Neural progenitor cell (in vitro differentiated cells): ENCODE measurements around the gene AUTS2. TPM values are rescaled to one million over a fixed set of nuclear protein-coding genes. Genes with fewer than 3 reads are reported as not detected.

ENCODE experiments used
- DNase-seq: peaks from one replicate; pipeline ENCODE4 v3.0.0-alpha.2; 2016; ENCODE audit warnings: low spot score
- H2AFZ ChIP-seq: fragments of 200-600 bp; sonication (generic); replicated peaks from 2 replicates; pipeline ENCODE4 v1.6.1; 2016; ENCODE audit warnings: antibody characterized with exemption
- H3F3A ChIP-seq: fragments of 200-600 bp; sonication (generic); 2 replicates; pipeline ENCODE4 v1.6.1; 2016; ENCODE audit warnings: antibody characterized with exemption, low read depth
- H3K27ac ChIP-seq: fragments of 200-600 bp; sonication (generic); 2 replicates; pipeline ENCODE4 v1.5.1; 2016; ENCODE audit warnings: mild to moderate bottlenecking
- H3K27me3 ChIP-seq: fragments of 200-600 bp; sonication (generic); 2 replicates; pipeline ENCODE4 v1.6.1; 2016; ENCODE audit warnings: mild to moderate bottlenecking, moderate library complexity
- H3K36me3 ChIP-seq: fragments of 200-600 bp; sonication (generic); 2 replicates; pipeline ENCODE4 v1.5.1; 2016
- H3K4me1 ChIP-seq: fragments of 200-600 bp; sonication (generic); 2 replicates; pipeline ENCODE4 v1.6.1; 2016; ENCODE audit warnings: mixed run types
- H3K4me2 ChIP-seq: fragments of 200-600 bp; sonication (generic); 2 replicates; pipeline ENCODE4 v1.6.1; 2016
- H3K4me3 ChIP-seq: fragments of 200-600 bp; sonication (generic); 2 replicates; pipeline ENCODE4 v1.5.1; 2016
- H3K79me2 ChIP-seq: fragments of 200-600 bp; sonication (generic); 2 replicates; pipeline ENCODE4 v1.6.1; 2016; ENCODE audit warnings: low read depth
- H3K9ac ChIP-seq: fragments of 200-600 bp; sonication (generic); 2 replicates; pipeline ENCODE4 v1.6.1; 2016
- H3K9me3 ChIP-seq: fragments of 200-600 bp; sonication (generic); 2 replicates; pipeline ENCODE4 v1.5.1; 2016; ENCODE audit warnings: low read depth
- H4K20me1 ChIP-seq: fragments of 200-600 bp; sonication (generic); 2 replicates; pipeline ENCODE4 v1.6.1; 2016; ENCODE audit warnings: low read depth
- H3K27ac Mint-ChIP-seq: 3 replicates; pipeline ENCODE4 v1.8.0; 2021; ENCODE audit warnings: mixed read lengths
- H3K27me3 Mint-ChIP-seq: 2 replicates; pipeline ENCODE4 v1.8.0; 2022; ENCODE audit warnings: low read depth, mild to moderate bottlenecking, inconsistent platforms, moderate library complexity, mixed read lengths; ENCODE audit not compliant: insufficient read depth
- H3K36me3 Mint-ChIP-seq: 3 replicates; pipeline ENCODE4 v1.8.0; 2021; ENCODE audit warnings: mixed read lengths
- H3K4me1 Mint-ChIP-seq: 3 replicates; pipeline ENCODE4 v1.8.0; 2021; ENCODE audit warnings: mixed read lengths
- H3K4me3 Mint-ChIP-seq: 3 replicates; pipeline ENCODE4 v1.8.0; 2021; ENCODE audit warnings: mild to moderate bottlenecking, moderate library complexity, mixed read lengths
- H3K9me3 Mint-ChIP-seq: 3 replicates; pipeline ENCODE4 v1.8.0; 2020; ENCODE audit warnings: mixed read lengths
- EZH2 ChIP-seq: fragments of 200-600 bp; sonication (generic); IDR thresholded peaks from 2 replicates; pipeline ENCODE4 v1.6.1; 2017; ENCODE audit warnings: antibody characterized with exemption, mild to moderate bottlenecking, moderate library complexity
- EZH2phosphoT487 ChIP-seq: fragments of 200-600 bp; sonication (generic); IDR thresholded peaks from 2 replicates; pipeline ENCODE4 v1.6.1; 2017; ENCODE audit warnings: antibody characterized with exemption
- small RNA-seq: library from RNA; depleted of rRNA; stranded (forward); fragments of <200 nt; gene quantifications from one replicate; pipeline ENCODE3, GENCODE V24; 2015
- total RNA-seq: library from RNA; depleted of rRNA; stranded (reverse); fragments of >200 nt; gene quantifications from 2 replicates; pipeline ENCODE4 v1.2.3, GENCODE V29; 2015; ENCODE audit warnings: low replicate concordance
- TF ChIP-seq, protein P1 (sequence below): fragments of 200-600 bp; sonication (generic); IDR thresholded peaks from 2 replicates; pipeline ENCODE4 v1.5.1; 2017; ENCODE audit warnings: antibody characterized with exemption, mild to moderate bottlenecking

Gene AUTS2
- total RNA-seq, 1 donor from 2014 or later: 50.0 TPM

- TF ChIP-seq EZH2phosphoT487 (no peak), EZH2 (no peak)
- TF ChIP-seq, protein P1, sequence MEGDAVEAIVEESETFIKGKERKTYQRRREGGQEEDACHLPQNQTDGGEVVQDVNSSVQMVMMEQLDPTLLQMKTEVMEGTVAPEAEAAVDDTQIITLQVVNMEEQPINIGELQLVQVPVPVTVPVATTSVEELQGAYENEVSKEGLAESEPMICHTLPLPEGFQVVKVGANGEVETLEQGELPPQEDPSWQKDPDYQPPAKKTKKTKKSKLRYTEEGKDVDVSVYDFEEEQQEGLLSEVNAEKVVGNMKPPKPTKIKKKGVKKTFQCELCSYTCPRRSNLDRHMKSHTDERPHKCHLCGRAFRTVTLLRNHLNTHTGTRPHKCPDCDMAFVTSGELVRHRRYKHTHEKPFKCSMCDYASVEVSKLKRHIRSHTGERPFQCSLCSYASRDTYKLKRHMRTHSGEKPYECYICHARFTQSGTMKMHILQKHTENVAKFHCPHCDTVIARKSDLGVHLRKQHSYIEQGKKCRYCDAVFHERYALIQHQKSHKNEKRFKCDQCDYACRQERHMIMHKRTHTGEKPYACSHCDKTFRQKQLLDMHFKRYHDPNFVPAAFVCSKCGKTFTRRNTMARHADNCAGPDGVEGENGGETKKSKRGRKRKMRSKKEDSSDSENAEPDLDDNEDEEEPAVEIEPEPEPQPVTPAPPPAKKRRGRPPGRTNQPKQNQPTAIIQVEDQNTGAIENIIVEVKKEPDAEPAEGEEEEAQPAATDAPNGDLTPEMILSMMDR: no peak
- no peak overlapping the region for H3K4me2 ChIP-seq
- no peaks in the 10 kb centered on the region for H3K36me3 ChIP-seq
- H3K4me3 ChIP-seq: no peak overlapping the region
- no peak overlapping the region for H3K9ac ChIP-seq
- no peaks in the 10 kb centered on the region for H3K27me3 ChIP-seq
- Mint-ChIP-seq H3K36me3 (no peaks in the 10 kb centered on the region), H3K4me1 (no peaks in the 10 kb centered on the region), H3K9me3 (peaks cover 25% of the 10 kb centered on the region), H3K4me3 (no peak overlapping the region), H3K27ac (no peak overlapping the region), H3K27me3 (no peaks in the 10 kb centered on the region)
- no peaks in the 10 kb centered on the region for H4K20me1 ChIP-seq
- no peaks in the 10 kb centered on the region for H3K9me3 ChIP-seq
- no peak overlapping the region for H3K27ac ChIP-seq
- no peak for DNase-seq
- H3K4me1 ChIP-seq: peaks cover 4% of the 10 kb centered on the region
- H3F3A ChIP-seq: peaks cover 4% of the 10 kb centered on the region
- peak overlapping the region; percentile 32 for H2AFZ ChIP-seq
- H3K79me2 ChIP-seq: no peaks in the 10 kb centered on the region
Measured at GRCh38 chr7:70836946-70837345, 1238.7 kb downstream of the AUTS2 start.

- no peak for DNase-seq
Measured at GRCh38 chr7:70837589-70837988, 1239.3 kb downstream of the AUTS2 start.

DNA sequence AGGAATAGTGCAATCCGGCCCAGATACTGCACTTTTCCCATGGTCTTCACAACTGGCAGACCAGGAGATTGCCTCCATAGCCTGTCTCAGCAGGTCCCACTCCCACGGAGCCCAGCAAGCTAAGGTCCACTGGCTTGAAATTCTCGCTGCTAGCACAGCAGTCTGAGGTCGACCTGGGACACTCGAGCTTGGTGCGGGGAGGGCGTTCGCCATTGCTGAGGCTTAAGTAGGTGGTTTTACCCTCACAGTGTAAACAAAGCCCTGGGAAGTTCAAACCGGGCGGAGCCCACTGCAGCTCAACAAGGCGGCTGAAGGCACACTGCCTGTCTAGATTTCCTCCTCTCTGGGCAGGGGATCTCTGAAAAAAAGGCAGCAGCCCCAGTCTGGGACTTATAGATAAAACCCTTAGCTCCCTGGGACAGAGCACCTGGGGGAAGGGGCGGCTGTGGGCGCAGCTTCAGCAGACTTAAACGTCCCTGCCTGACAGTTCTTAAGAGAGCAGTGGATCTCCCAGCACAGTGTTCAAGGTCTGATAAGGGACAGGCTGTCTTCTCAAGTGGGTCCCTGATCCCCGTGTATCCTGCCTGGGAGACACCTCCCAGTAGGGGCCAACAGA is 1240.1 kb downstream of the AUTS2 start:
- no peaks in the 10 kb centered on the region for H3K36me3 Mint-ChIP-seq

More at GRCh38 chr7:70837589-70837988, 1239.3 kb downstream of the AUTS2 start:
- Mint-ChIP-seq H3K4me3 (no peak overlapping the region), H3K27ac (no peak overlapping the region), H3K36me3 (no peaks in the 10 kb centered on the region), H3K9me3 (peaks cover 31% of the 10 kb centered on the region), H3K27me3 (no peaks in the 10 kb centered on the region), H3K4me1 (no peaks in the 10 kb centered on the region)
- Histone ChIP-seq H3K9me3 (no peaks in the 10 kb centered on the region), H3K9ac (no peak overlapping the region), H2AFZ (peak overlapping the region; percentile 57), H3K27me3 (no peaks in the 10 kb centered on the region), H3K4me3 (no peak overlapping the region), H4K20me1 (no peaks in the 10 kb centered on the region), H3F3A (peaks cover 4% of the 10 kb centered on the region), H3K4me1 (peaks cover 4% of the 10 kb centered on the region), H3K79me2 (no peaks in the 10 kb centered on the region), H3K27ac (no peak overlapping the region), H3K36me3 (no peaks in the 10 kb centered on the region), H3K4me2 (no peak overlapping the region)
- TF ChIP-seq, protein P1: no peak
- TF ChIP-seq EZH2 (no peak), EZH2phosphoT487 (no peak)

More for the DNA sequence above, 1240.1 kb downstream of the AUTS2 start:
- Histone ChIP-seq H3K4me2 (no peak overlapping the region), H3K9me3 (no peaks in the 10 kb centered on the region), H3K36me3 (no peaks in the 10 kb centered on the region), H3K27ac (no peak overlapping the region), H4K20me1 (no peaks in the 10 kb centered on the region), H2AFZ (peak overlapping the region; percentile 57), H3K4me3 (no peak overlapping the region), H3F3A (peaks cover 4% of the 10 kb centered on the region), H3K4me1 (peaks cover 4% of the 10 kb centered on the region), H3K27me3 (no peaks in the 10 kb centered on the region), H3K79me2 (no peaks in the 10 kb centered on the region), H3K9ac (no peak overlapping the region)
- peaks cover 31% of the 10 kb centered on the region for H3K9me3 Mint-ChIP-seq
- no peaks in the 10 kb centered on the region for H3K27me3 Mint-ChIP-seq
- no peak overlapping the region for H3K4me3 Mint-ChIP-seq
- no peak overlapping the region for H3K27ac Mint-ChIP-seq
- no peak for TF ChIP-seq EZH2
- TF ChIP-seq, protein P1: no peak
- no peak for TF ChIP-seq EZH2phosphoT487
- no peaks in the 10 kb centered on the region for H3K4me1 Mint-ChIP-seq
- DNase-seq: no peak

Small RNAs within 50 kb of the gene (small RNA-seq; reads per million reads assigned to genes)
- not detected for gene AC073873.1
